Kidney (tissue), 14 donors: ENCODE data around the gene DISC1. TPM values are rescaled to one million over a fixed set of nuclear protein-coding genes. Genes with fewer than 3 reads are reported as not detected.

Source experiments
- DNase-seq, 5 donors: peaks; one replicate each; pipeline ENCODE4 v3.0.0-alpha.2; 2013 to 2020
- FAIRE-seq: peaks from 2 replicates; lab custom pipeline; 2012; peaks lifted over from hg19 to GRCh38; lab: Jason Lieb, UNC
- H3K27ac ChIP-seq, 2 donors: one replicate each; pipeline ENCODE4 v1.7.0; 2013; ENCODE audit warnings: low read depth in 2 of 2, low read length in 2 of 2, inconsistent platforms in 1 of 2
- H3K27me3 ChIP-seq: one replicate; pipeline ENCODE4 v1.7.1; 2013; ENCODE audit warnings: low read length, inconsistent platforms; ENCODE audit not compliant: control insufficient read depth, insufficient read depth
- H3K36me3 ChIP-seq, 3 donors: one replicate each; pipeline versions ENCODE4 v1.7.0 to v1.7.1; 2013; ENCODE audit warnings: low read length in 3 of 3, control low read depth in 1 of 3, inconsistent platforms in 1 of 3; ENCODE audit not compliant: insufficient read depth in 3 of 3, control insufficient read depth in 2 of 3
- H3K4me1 ChIP-seq, 3 donors: one replicate each; pipeline versions ENCODE4 v1.7.0 to v1.7.1; 2013; ENCODE audit warnings: low read length in 3 of 3, inconsistent platforms in 1 of 3, low read depth in 1 of 3; ENCODE audit not compliant: control insufficient read depth in 2 of 3, insufficient read depth in 2 of 3
- H3K4me3 ChIP-seq, 3 donors: one replicate each; pipeline versions ENCODE4 v1.7.0 to v1.8.1; 2013; ENCODE audit warnings: low read length in 3 of 3, control low read depth in 1 of 3, inconsistent platforms in 1 of 3
- H3K9ac ChIP-seq, 3 donors: one replicate each; pipeline versions ENCODE4 v1.7.0 to v1.7.1; 2013; ENCODE audit warnings: low read length in 3 of 3, control low read depth in 1 of 3, inconsistent platforms in 1 of 3
- H3K9me3 ChIP-seq, 3 donors: one replicate each; pipeline versions ENCODE4 v1.7.0 to v1.7.1; 2013; ENCODE audit warnings: low read length in 3 of 3, control low read depth in 1 of 3, inconsistent platforms in 1 of 3; ENCODE audit not compliant: control insufficient read depth in 2 of 3, insufficient read depth in 1 of 3
- CTCF ChIP-seq: IDR thresholded peaks from 3 replicates; pipeline ENCODE4 v1.5.1; 2012; ENCODE audit warnings: mild to moderate bottlenecking, moderate library complexity, borderline replicate concordance; ENCODE audit not compliant: insufficient read depth; ENCODE audit errors: extremely low read depth
- intact Hi-C: fragments of 100-400 bp; cut with DNase I; formaldehyde crosslinking; loops from one replicate; pipeline ENCODE4 v1.11.1; 2022
- polyA plus RNA-seq: library from polyadenylated mRNA; stranded (reverse); fragments of 350-450 nt; fragmentation: Illumina TruSeq; extraction: RNeasy Lipid Tissue Mini Kit (QIAGEN cat#74804); gene quantifications from one replicate; pipeline ENCODE4 v1.2.3, GENCODE V29; 2014; ENCODE audit warnings: low read depth, low replicate concordance; ENCODE audit not compliant: insufficient read depth
- total RNA-seq: library from RNA; stranded (reverse); fragmentation: NEBNext Ultra II Directional; extraction: Animal tissue kit (Norgen Biotek cat#: 25700); gene quantifications from one replicate; pipeline ENCODE4 v1.2.1, GENCODE V29; 2021
- donor health status: control.
- donor health status: control.
- donor health status: control.
- donor health status: control.
- donor health status: control.
- donor health status: DM: yes; HTN: yes; CAD: no.
- donor health status: Normal renal cell carcinoma (clear cell type).

The DISC1 gene
- total and polyA plus RNA-seq, 2 donors from 2014 or later: 0.80 to 15.9 TPM

GRCh38 chr1:231808990-231809389 is 182.4 kb downstream of the DISC1 start:
- no peaks in the 10 kb centered on the region for H3K36me3 ChIP-seq
- no peak for TF ChIP-seq CTCF
- DNase-seq (no peak), FAIRE-seq (no peak)
- intact Hi-C loops: no loop called here
- no peak overlapping the region for H3K27ac ChIP-seq
- H3K9ac ChIP-seq: no peak overlapping the region
- H3K9me3 ChIP-seq: no peaks in the 10 kb centered on the region
- H3K4me1 ChIP-seq: no peaks in the 10 kb centered on the region
- H3K27me3 ChIP-seq: no peaks in the 10 kb centered on the region
- no peak overlapping the region for H3K4me3 ChIP-seq

DNA sequence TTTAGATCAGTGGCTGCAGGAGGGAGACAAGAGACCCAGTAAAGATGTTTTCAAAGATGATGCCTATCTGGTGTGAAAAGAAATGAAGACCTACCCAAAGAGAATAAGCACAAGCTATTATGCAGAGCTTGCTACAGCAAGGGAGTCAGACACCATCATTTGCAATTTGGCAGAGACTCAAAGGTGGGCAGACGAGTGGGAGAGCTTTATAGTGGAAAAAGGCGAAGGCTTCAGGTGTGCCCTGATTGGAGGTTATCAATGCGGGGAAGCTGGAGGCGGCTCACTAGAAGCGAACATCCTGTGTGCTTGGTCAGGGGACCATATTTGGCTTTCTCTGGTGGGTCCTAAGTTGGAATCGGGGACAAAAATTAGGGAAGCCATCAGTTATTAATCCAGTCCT is 183.8 kb downstream of the DISC1 start:
- DNase-seq: no peak

DNA sequence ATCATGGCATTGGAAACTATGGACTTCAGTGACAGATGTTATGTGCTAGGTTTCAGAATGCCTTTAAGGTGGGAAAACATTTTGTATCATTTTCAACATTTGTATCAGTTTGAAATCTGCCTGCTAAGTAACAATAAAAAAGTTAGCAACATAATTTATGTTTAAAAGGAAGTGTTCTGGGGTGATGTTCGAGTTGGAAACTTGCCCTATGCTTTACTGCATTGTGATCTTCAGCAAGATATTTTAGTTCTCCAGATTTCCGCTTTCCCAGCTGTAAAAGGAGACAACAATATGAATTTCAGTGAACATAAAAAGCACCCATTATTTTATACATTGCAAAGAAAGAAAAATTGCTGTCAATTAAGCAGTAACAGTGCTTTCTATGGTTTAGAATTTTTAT is 187.4 kb downstream of the DISC1 start:
- H3K27ac ChIP-seq: no peak overlapping the region
- no peaks in the 10 kb centered on the region for H3K4me1 ChIP-seq
- no peak for TF ChIP-seq CTCF
- intact Hi-C loops: no loop called here
- no peaks in the 10 kb centered on the region for H3K27me3 ChIP-seq
- H3K9me3 ChIP-seq: no peaks in the 10 kb centered on the region
- peak; percentile 37 for FAIRE-seq
- peak in 2 of 5 donors; percentile 38 to 74 for DNase-seq
- H3K4me3 ChIP-seq: no peak overlapping the region
- H3K36me3 ChIP-seq: no peaks in the 10 kb centered on the region
- H3K9ac ChIP-seq: no peak overlapping the region

More for the DNA sequence above, 183.8 kb downstream of the DISC1 start:
- intact Hi-C loops: no loop called here
- H3K4me1 ChIP-seq: no peaks in the 10 kb centered on the region
- no peak overlapping the region for H3K9ac ChIP-seq
- no peak overlapping the region for H3K27ac ChIP-seq
- no peaks in the 10 kb centered on the region for H3K36me3 ChIP-seq
- TF ChIP-seq CTCF: no peak
- H3K9me3 ChIP-seq: no peaks in the 10 kb centered on the region
- H3K27me3 ChIP-seq: no peaks in the 10 kb centered on the region
- no peak for FAIRE-seq
- no peak overlapping the region for H3K4me3 ChIP-seq

- Histone ChIP-seq H3K4me1 (no peaks in the 10 kb centered on the region), H3K27me3 (no peaks in the 10 kb centered on the region), H3K9ac (no peak overlapping the region), H3K9me3 (no peaks in the 10 kb centered on the region), H3K27ac (no peak overlapping the region), H3K36me3 (no peaks in the 10 kb centered on the region), H3K4me3 (no peak overlapping the region)
- TF ChIP-seq CTCF: no peak
- no peak for FAIRE-seq
- intact Hi-C loops: no loop called here
- DNase-seq: peak in 1 of 5 donors; percentile 15
Observed at GRCh38 chr1:231814521-231814920, 187.9 kb downstream of the DISC1 start.
